HepG2 (cell line): ENCODE data around the gene ATR. TPM values are rescaled to one million over a fixed set of nuclear protein-coding genes. Genes with fewer than 3 reads are reported as not detected.
A peak's percentile ranks its signal among the peaks of the same experiment; 100 is the strongest.

Experiments
- CREM ChIP-seq, 2 experiments: sonication (generic) in 1 of 2; formaldehyde crosslinking in 1 of 2; IDR thresholded peaks; 2 replicates each; pipeline versions ENCODE4 v1.4.0 to v1.6.1; 2016 to 2020; ENCODE audit warnings: antibody characterized with exemption in 1 of 2, mild to moderate bottlenecking in 1 of 2, missing genetic modification reagents in 1 of 2
- EHMT2 ChIP-seq: fragments of 200-600 bp; sonication (generic); IDR thresholded peaks from 2 replicates; pipeline ENCODE4 v1.7.0; 2017; ENCODE audit warnings: antibody characterized with exemption, low read depth, low read length, borderline replicate concordance
- FOXJ3 ChIP-seq: sonication (generic); formaldehyde crosslinking; IDR thresholded peaks from 2 replicates; pipeline ENCODE4 v1.4.0; 2020; ENCODE audit warnings: missing genetic modification reagents, mild to moderate bottlenecking, borderline replicate concordance
- JUN ChIP-seq: sonication (generic); formaldehyde crosslinking; IDR thresholded peaks from 2 replicates; pipeline ENCODE4 v1.4.0; 2020; ENCODE audit warnings: mild to moderate bottlenecking, missing genetic modification reagents
- MAF1 ChIP-seq: sonication (generic); formaldehyde crosslinking; IDR thresholded peaks from 2 replicates; pipeline ENCODE4 v1.5.0; 2020; ENCODE audit warnings: missing genetic modification reagents, borderline replicate concordance
- NFRKB ChIP-seq: fragments of 450-650 bp; IDR thresholded peaks from 2 replicates; pipeline ENCODE4 v1.6.1; 2017
- PRPF4 ChIP-seq: fragments of 200-400 bp; formaldehyde crosslinking; IDR thresholded peaks from 2 replicates; pipeline ENCODE4 v1.6.1; 2016; ENCODE audit warnings: low read length, low read depth; ENCODE audit not compliant: poor library complexity, severe bottlenecking
- SALL2 ChIP-seq: sonication (generic); formaldehyde crosslinking; IDR thresholded peaks from 2 replicates; pipeline ENCODE4 v1.8.1; 2023; ENCODE audit warnings: mild to moderate bottlenecking, missing genetic modification reagents, inconsistent platforms
- TAF15 ChIP-seq: fragments of 200-400 bp; formaldehyde crosslinking; IDR thresholded peaks from one replicate; pipeline ENCODE4 v1.6.1; 2018; ENCODE audit warnings: mild to moderate bottlenecking, low read depth, low read length; ENCODE audit not compliant: poor library complexity, severe bottlenecking
- TSC22D2 ChIP-seq: sonication (generic); formaldehyde crosslinking; IDR thresholded peaks from 2 replicates; pipeline ENCODE4 v1.5.1; 2020; ENCODE audit warnings: missing genetic modification reagents, mild to moderate bottlenecking, borderline replicate concordance
- ZNF264 ChIP-seq: sonication (generic); formaldehyde crosslinking; IDR thresholded peaks from 2 replicates; pipeline ENCODE4 v1.4.0; 2020; ENCODE audit warnings: missing genetic modification reagents
- ZNF335 ChIP-seq: sonication (generic); formaldehyde crosslinking; IDR thresholded peaks from 2 replicates; pipeline ENCODE4 v1.4.0; 2020; ENCODE audit warnings: missing genetic modification reagents
- ZNF337 ChIP-seq: sonication (generic); formaldehyde crosslinking; IDR thresholded peaks from 2 replicates; pipeline ENCODE4 v1.5.1; 2020; ENCODE audit warnings: missing genetic modification reagents, low read depth, mild to moderate bottlenecking, borderline replicate concordance
- ZNF383 ChIP-seq: sonication (generic); formaldehyde crosslinking; IDR thresholded peaks from 2 replicates; pipeline ENCODE4 v1.4.0; 2020; ENCODE audit warnings: missing genetic modification reagents, mild to moderate bottlenecking, borderline replicate concordance
- ZNF431 ChIP-seq: sonication (generic); formaldehyde crosslinking; IDR thresholded peaks from 2 replicates; pipeline ENCODE4 v1.9.0; 2022; ENCODE audit warnings: missing genetic modification reagents, low read depth, mild to moderate bottlenecking, borderline replicate concordance
- ZNF839 ChIP-seq: sonication (generic); formaldehyde crosslinking; IDR thresholded peaks from 2 replicates; pipeline ENCODE4 v1.4.0; 2020; ENCODE audit warnings: missing genetic modification reagents, mild to moderate bottlenecking, borderline replicate concordance
- polyA plus RNA-seq, 8 experiments: library from polyadenylated mRNA; depleted of rRNA in 3 of 8; stranded (reverse) in 7 of 8; unstranded in 1 of 8; fragments of >200 nt; fragmentation: Illumina TruSeq in 4 of 8; extraction: Trizol in 4 of 8; gene quantifications; 2 replicates each; pipeline versions ENCODE4 v1.2.1 to v1.2.3, GENCODE V29; 2011 to 2016; ENCODE audit warnings: low read depth in 4 of 8, missing spikeins in 1 of 8, mixed read lengths in 1 of 8; ENCODE audit not compliant: insufficient read depth in 1 of 8
- total RNA-seq, 5 experiments: library from RNA; depleted of rRNA; stranded (reverse); fragments of >200 nt; fragmentation: Illumina TruSeq; extraction: Trizol; gene quantifications; 2 replicates each; pipeline ENCODE4 v1.2.3, GENCODE V29; 2016; ENCODE audit warnings: low read depth in 1 of 5
- TF ChIP-seq, protein P1 (sequence below): sonication (generic); formaldehyde crosslinking; IDR thresholded peaks from 2 replicates; pipeline ENCODE4 v1.4.0; 2020; ENCODE audit warnings: mild to moderate bottlenecking, low read depth, missing genetic modification reagents
- TF ChIP-seq, protein P2 (sequence below): sonication (generic); formaldehyde crosslinking; IDR thresholded peaks from 2 replicates; pipeline ENCODE4 v1.4.0; 2020; ENCODE audit warnings: mild to moderate bottlenecking, low read depth, missing genetic modification reagents
- TF ChIP-seq, protein P3 (sequence below): IDR thresholded peaks from 2 replicates; pipeline ENCODE4 v1.6.1; 2012; ENCODE audit warnings: low read length, improper control_type of control experiment
- TF ChIP-seq, protein P4 (sequence below): sonication (generic); formaldehyde crosslinking; IDR thresholded peaks from 2 replicates; pipeline ENCODE4 v1.4.0; 2020; ENCODE audit warnings: mild to moderate bottlenecking, missing genetic modification reagents
- TF ChIP-seq, protein P5 (sequence below): IDR thresholded peaks from 2 replicates; pipeline ENCODE4 v1.6.1; 2012; ENCODE audit warnings: inconsistent platforms

Gene ATR
- total and polyA plus RNA-seq, 2 of the 13 experiments (the other 11 are each of a cell fraction or from before 2014, with no cell fraction given), result 6.6 to 17.0 TPM

DNA sequence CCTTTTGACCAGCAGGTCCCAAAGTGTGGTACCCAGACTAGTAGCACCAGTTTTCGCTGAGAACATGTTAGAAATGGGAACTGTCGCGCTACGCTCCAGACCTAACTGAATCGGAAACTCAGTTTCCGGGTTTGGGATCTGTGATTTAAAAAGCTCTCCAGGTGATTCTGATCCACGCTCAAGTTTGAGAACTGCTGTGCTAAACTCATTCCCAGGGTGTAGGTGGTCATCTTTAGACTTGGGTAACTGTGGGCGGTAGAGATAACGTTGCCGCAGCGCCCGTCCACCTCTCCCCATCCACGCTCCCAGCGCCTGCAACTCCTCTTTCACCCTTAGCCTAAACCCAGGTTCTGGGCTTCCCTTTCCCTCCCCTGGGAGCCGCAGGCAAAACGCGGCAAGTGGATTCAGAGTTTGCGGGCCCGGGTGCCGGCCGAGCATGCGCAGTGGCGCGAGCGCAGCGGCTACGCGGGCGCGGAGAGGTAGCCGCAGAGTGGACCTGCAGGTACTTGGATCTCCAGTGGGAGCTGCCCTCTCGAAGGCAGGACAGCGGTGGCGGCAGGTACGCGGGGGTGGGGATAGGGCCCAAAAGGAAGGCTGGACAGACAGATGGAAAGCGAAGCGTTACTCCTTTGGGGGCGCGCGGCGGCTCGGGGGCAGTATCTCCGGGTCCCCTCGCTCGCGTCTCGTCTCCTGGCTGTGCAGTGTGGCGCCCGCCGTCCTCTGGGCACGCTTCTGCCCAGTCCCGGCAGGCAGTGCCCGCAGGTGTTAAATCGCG lies 17.6 kb upstream of the ATR start, which contains the start of gene PLS1 (continued):
- TF ChIP-seq FOXJ3 (CRISPR knock-in tag), result 0 out of 2 replicates have a peak, but pooled peaks have one; percentile 37
- TF ChIP-seq, protein P1, sequence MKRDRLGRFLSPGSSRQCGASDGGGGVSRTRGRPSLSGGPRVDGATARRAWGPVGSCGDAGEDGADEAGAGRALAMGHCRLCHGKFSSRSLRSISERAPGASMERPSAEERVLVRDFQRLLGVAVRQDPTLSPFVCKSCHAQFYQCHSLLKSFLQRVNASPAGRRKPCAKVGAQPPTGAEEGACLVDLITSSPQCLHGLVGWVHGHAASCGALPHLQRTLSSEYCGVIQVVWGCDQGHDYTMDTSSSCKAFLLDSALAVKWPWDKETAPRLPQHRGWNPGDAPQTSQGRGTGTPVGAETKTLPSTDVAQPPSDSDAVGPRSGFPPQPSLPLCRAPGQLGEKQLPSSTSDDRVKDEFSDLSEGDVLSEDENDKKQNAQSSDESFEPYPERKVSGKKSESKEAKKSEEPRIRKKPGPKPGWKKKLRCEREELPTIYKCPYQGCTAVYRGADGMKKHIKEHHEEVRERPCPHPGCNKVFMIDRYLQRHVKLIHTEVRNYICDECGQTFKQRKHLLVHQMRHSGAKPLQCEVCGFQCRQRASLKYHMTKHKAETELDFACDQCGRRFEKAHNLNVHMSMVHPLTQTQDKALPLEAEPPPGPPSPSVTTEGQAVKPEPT, result no peak; the same call in 1 of the 2 replicates
- TF ChIP-seq ZNF335 (CRISPR knock-in tag), result 0 out of 2 replicates have a peak, but pooled peaks have one; percentile 26
- peak; percentile 33 for TF ChIP-seq TAF15
- TF ChIP-seq, protein P2, sequence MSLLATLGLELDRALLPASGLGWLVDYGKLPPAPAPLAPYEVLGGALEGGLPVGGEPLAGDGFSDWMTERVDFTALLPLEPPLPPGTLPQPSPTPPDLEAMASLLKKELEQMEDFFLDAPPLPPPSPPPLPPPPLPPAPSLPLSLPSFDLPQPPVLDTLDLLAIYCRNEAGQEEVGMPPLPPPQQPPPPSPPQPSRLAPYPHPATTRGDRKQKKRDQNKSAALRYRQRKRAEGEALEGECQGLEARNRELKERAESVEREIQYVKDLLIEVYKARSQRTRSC (CRISPR knock-in tag), result no peak
- peak; percentile 48; the same call in 1 of the 2 replicates for TF ChIP-seq ZNF264 (CRISPR knock-in tag)
- TF ChIP-seq, protein P3, sequence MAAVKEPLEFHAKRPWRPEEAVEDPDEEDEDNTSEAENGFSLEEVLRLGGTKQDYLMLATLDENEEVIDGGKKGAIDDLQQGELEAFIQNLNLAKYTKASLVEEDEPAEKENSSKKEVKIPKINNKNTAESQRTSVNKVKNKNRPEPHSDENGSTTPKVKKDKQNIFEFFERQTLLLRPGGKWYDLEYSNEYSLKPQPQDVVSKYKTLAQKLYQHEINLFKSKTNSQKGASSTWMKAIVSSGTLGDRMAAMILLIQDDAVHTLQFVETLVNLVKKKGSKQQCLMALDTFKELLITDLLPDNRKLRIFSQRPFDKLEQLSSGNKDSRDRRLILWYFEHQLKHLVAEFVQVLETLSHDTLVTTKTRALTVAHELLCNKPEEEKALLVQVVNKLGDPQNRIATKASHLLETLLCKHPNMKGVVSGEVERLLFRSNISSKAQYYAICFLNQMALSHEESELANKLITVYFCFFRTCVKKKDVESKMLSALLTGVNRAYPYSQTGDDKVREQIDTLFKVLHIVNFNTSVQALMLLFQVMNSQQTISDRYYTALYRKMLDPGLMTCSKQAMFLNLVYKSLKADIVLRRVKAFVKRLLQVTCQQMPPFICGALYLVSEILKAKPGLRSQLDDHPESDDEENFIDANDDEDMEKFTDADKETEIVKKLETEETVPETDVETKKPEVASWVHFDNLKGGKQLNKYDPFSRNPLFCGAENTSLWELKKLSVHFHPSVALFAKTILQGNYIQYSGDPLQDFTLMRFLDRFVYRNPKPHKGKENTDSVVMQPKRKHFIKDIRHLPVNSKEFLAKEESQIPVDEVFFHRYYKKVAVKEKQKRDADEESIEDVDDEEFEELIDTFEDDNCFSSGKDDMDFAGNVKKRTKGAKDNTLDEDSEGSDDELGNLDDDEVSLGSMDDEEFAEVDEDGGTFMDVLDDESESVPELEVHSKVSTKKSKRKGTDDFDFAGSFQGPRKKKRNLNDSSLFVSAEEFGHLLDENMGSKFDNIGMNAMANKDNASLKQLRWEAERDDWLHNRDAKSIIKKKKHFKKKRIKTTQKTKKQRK, result no peak
- peak; percentile 80; the same call in 1 of the 2 replicates for TF ChIP-seq ZNF431 (CRISPR knock-in tag)
- TF ChIP-seq MAF1 (CRISPR knock-in tag), result 0 out of 2 replicates have a peak, but pooled peaks have one; percentile 23
- TF ChIP-seq ZNF839 (CRISPR knock-in tag), result peak; percentile 76; the same call in 1 of the 2 replicates
- 0 out of 2 replicates have a peak, but pooled peaks have one; percentile 35 for TF ChIP-seq TSC22D2 (CRISPR knock-in tag)
- TF ChIP-seq, protein P4, sequence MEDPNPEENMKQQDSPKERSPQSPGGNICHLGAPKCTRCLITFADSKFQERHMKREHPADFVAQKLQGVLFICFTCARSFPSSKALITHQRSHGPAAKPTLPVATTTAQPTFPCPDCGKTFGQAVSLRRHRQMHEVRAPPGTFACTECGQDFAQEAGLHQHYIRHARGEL, result no peak
- peak; percentile 73 for TF ChIP-seq JUN (CRISPR knock-in tag)
- no peak for TF ChIP-seq NFRKB
- TF ChIP-seq ZNF383, result peak; percentile 78; the same call in 1 of the 2 replicates
- peak; percentile 97; the same call in 1 of the 2 replicates for TF ChIP-seq ZNF337 (CRISPR knock-in tag)
- TF ChIP-seq SALL2, result peak; percentile 48; the same call in 1 of the 2 replicates
- TF ChIP-seq CREM (IDR thresholded peaks at IDR 0.05), result no peak
- no peak for TF ChIP-seq CREM (CRISPR knock-in tag; IDR thresholded peaks at IDR 0.05)
- no peak for TF ChIP-seq EHMT2
- TF ChIP-seq, protein P5, sequence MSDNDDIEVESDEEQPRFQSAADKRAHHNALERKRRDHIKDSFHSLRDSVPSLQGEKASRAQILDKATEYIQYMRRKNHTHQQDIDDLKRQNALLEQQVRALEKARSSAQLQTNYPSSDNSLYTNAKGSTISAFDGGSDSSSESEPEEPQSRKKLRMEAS, result peak; percentile 76
- TF ChIP-seq PRPF4, result no peak
